ENCODE results near the gene PPIH.
"Not testable (repeated sequence)": the region's sequence is repeated elsewhere in the genome, so short reads cannot be mapped to it uniquely, and the experiment has no call there.

Gene PPIH

GRCh38 chr1:42618866-42619265 is 39.4 kb upstream of the PPIH start (continued):
- TF ChIP-seq, protein P1, sequence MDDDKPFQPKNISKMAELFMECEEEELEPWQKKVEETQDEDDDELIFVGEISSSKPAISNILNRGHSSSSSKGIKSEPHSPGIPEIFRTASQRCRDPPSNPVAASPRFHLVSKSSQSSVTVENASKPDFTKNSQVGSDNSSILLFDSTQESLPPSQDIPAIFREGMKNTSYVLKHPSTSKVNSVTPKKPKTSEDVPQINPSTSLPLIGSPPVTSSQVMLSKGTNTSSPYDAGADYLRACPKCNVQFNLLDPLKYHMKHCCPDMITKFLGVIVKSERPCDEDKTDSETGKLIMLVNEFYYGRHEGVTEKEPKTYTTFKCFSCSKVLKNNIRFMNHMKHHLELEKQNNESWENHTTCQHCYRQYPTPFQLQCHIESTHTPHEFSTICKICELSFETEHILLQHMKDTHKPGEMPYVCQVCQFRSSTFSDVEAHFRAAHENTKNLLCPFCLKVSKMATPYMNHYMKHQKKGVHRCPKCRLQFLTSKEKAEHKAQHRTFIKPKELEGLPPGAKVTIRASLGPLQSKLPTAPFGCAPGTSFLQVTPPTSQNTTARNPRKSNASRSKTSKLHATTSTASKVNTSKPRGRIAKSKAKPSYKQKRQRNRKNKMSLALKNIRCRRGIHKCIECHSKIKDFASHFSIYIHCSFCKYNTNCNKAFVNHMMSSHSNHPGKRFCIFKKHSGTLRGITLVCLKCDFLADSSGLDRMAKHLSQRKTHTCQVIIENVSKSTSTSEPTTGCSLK (tag by site-specific recombination; IDR thresholded peaks at IDR 0.05), result no peak
- TF ChIP-seq ZBTB11 (tag by site-specific recombination; conservative IDR thresholded peaks at IDR 0.05; ENCODE audit: low read depth) (no peak), ZNF548 (tag by site-specific recombination; IDR thresholded peaks at IDR 0.05) (no peak), ZNF677 (tag by site-specific recombination; IDR thresholded peaks at IDR 0.05) (no peak), ZNF24 (tag by site-specific recombination; IDR thresholded peaks at IDR 0.05) (no peak), ZNF175 (tag by site-specific recombination; IDR thresholded peaks at IDR 0.05) (no peak), ZNF596 (tag by site-specific recombination; IDR thresholded peaks at IDR 0.05) (no peak), ZBTB8A (tag by site-specific recombination; IDR thresholded peaks at IDR 0.05) (no peak)

GRCh38 chr1:42620307-42620706 is 37.9 kb upstream of the PPIH start:
- CTCF ChIA-PET, result interaction anchor here (0.6 to 0.7 kb wide), 3 partner anchors 42 to 738 kb away, joined by 3 read pairs; no protein-coding TSS in a partner anchor
- H3K36me3 ChIP-seq (ENCODE audit: control insufficient read depth in 2 of 2, insufficient read depth in 1 of 2, low read length in 2 of 2), result no peaks in the 10 kb centered on the region
- H3K9me3 ChIP-seq (ENCODE audit: control insufficient read depth, insufficient read depth, low read depth, low read length), result no peaks in the 10 kb centered on the region
- no peaks in the 10 kb centered on the region for H3K4me1 ChIP-seq (ENCODE audit: control insufficient read depth, insufficient read depth, low read length)
- H3K4me3 ChIP-seq (ENCODE audit: low read depth, low read length), result no peak overlapping the region
- TF ChIP-seq TCF7L2 (IDR thresholded peaks at IDR 0.05; ENCODE audit: borderline replicate concordance, low read depth, low read length) (no peak), ZNF324 (tag by site-specific recombination; IDR thresholded peaks at IDR 0.05) (no peak), ZNF132 (tag by site-specific recombination; IDR thresholded peaks at IDR 0.05; ENCODE audit: borderline replicate concordance) (no peak), HOXC10 (CRISPR knock-in tag; IDR thresholded peaks at IDR 0.05) (no peak), BCL6B (tag by site-specific recombination; IDR thresholded peaks at IDR 0.05) (no peak), ZFP41 (tag by site-specific recombination; IDR thresholded peaks at IDR 0.05; ENCODE audit: borderline replicate concordance) (no peak), KLF10 (tag by site-specific recombination; IDR thresholded peaks at IDR 0.05) (no peak), ZNF548 (tag by site-specific recombination; IDR thresholded peaks at IDR 0.05) (no peak), ZNF341 (tag by site-specific recombination; IDR thresholded peaks at IDR 0.05; ENCODE audit: low read depth) (no peak), MZF1 (tag by site-specific recombination; IDR thresholded peaks at IDR 0.05; ENCODE audit: borderline replicate concordance) (no peak), KLF16 (tag by site-specific recombination; IDR thresholded peaks at IDR 0.05) (no peak), ZBTB20 (tag by site-specific recombination; IDR thresholded peaks at IDR 0.05) (no peak), ZNF843 (tag by site-specific recombination; IDR thresholded peaks at IDR 0.05) (no peak), ZNF433 (tag by site-specific recombination; IDR thresholded peaks at IDR 0.05; ENCODE audit: low read depth) (no peak)
- TF ChIP-seq, protein P2, sequence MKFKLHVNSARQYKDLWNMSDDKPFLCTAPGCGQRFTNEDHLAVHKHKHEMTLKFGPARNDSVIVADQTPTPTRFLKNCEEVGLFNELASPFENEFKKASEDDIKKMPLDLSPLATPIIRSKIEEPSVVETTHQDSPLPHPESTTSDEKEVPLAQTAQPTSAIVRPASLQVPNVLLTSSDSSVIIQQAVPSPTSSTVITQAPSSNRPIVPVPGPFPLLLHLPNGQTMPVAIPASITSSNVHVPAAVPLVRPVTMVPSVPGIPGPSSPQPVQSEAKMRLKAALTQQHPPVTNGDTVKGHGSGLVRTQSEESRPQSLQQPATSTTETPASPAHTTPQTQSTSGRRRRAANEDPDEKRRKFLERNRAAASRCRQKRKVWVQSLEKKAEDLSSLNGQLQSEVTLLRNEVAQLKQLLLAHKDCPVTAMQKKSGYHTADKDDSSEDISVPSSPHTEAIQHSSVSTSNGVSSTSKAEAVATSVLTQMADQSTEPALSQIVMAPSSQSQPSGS (tag by site-specific recombination; IDR thresholded peaks at IDR 0.05; ENCODE audit: low read depth), result no peak
- H3K27ac ChIP-seq (ENCODE audit: extremely low read depth, low read depth, low read length), result no peak overlapping the region
- POLR2A ChIA-PET, result no interaction called here

DNA sequence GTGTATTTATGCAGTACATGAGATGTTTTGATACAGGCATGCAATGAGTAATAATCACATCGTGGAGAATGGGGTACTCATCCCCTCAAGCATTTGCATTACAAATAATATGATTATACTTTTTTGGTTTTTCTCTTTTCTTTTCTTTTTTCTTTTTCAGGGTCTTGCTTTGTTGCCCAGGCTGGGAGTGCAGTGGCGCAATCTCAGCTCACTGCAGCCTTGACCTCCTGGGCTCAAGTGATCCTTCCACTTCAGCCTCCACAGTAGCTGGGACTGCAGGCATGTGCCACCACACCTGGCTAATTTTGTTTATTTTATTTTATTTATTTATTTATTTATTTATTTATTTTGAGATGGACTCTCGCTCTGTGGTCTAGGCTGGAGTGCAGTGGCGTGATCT is 37.0 kb upstream of the PPIH start:
- H3K36me3 ChIP-seq (ENCODE audit: control insufficient read depth in 2 of 2, insufficient read depth in 1 of 2, low read length in 2 of 2); H3K4me3 ChIP-seq (ENCODE audit: low read depth, low read length); H3K9me3 ChIP-seq (ENCODE audit: control insufficient read depth, insufficient read depth, low read depth, low read length); POLR2A ChIA-PET; H3K27ac ChIP-seq (ENCODE audit: extremely low read depth, low read depth, low read length); CTCF ChIA-PET; H3K4me1 ChIP-seq (ENCODE audit: control insufficient read depth, insufficient read depth, low read length): not testable (repeated sequence)
